ENCODE results near the gene CDH4. TPM values are rescaled to one million over a fixed set of nuclear protein-coding genes. Genes with fewer than 3 reads are reported as not detected.

The CDH4 gene
- total and polyA plus RNA-seq, 9 of the 15 experiments (the other 6 are each of a cell fraction or from before 2014, with no cell fraction given) = 0.04 TPM; not detected in 8

- TF ChIP-seq ZNF318 (IDR thresholded peaks at IDR 0.05; ENCODE audit: borderline replicate concordance in 1 of 2, low read depth in 1 of 2) = no peak
- TF ChIP-seq KDM1A (IDR thresholded peaks at IDR 0.05) = no peak
- no peak for TF ChIP-seq ATF4 (CRISPR knock-in tag; IDR thresholded peaks at IDR 0.05)
- no peak for TF ChIP-seq JUNB (CRISPR knock-in tag; conservative IDR thresholded peaks at IDR 0.05)
- no peak for TF ChIP-seq PHB (CRISPR knock-in tag; IDR thresholded peaks at IDR 0.05)
- no peak for TF ChIP-seq MYNN (IDR thresholded peaks at IDR 0.05)
- TF ChIP-seq MYNN (CRISPR knock-in tag; IDR thresholded peaks at IDR 0.05) = no peak
Measured at GRCh38 chr20:61922936-61923335, 670.9 kb downstream of the CDH4 start (continued).
